ENCODE data around the gene TARS2.

Gene TARS2

GRCh38 chr1:150511551-150511950 lies 24.3 kb downstream of the TARS2 start:
- DNase-seq, result no peak

GRCh38 chr1:150511985-150512660 lies 24.9 kb downstream of the TARS2 start:
- DNase-seq, result no peak

GRCh38 chr1:150512846-150513245 lies 25.6 kb downstream of the TARS2 start:
- DNase-seq, result no peak

GRCh38 chr1:150513351-150513791 lies 26.2 kb downstream of the TARS2 start:
- no peak for DNase-seq

GRCh38 chr1:150514260-150514659 lies 27.0 kb downstream of the TARS2 start:
- no peak for DNase-seq

- no peak for DNase-seq
These were observed 27.7 kb downstream of the TARS2 start for GRCh38 chr1:150514913-150515327.

- DNase-seq, result peak; percentile 96
These were observed 28.3 kb downstream of the TARS2 start, which contains the start of gene FALEC for GRCh38 chr1:150515328-150516049. TSS of gene FALEC (plus strand) at chr1:150515752.

- peak; percentile 61 for DNase-seq
These were observed 28.9 kb downstream of the TARS2 start for GRCh38 chr1:150516050-150516591.

GRCh38 chr1:150516616-150517015 lies 29.4 kb downstream of the TARS2 start:
- no peak for DNase-seq

GRCh38 chr1:150521196-150521968 lies 34.2 kb downstream of the TARS2 start:
- no peak for DNase-seq

GRCh38 chr1:150525348-150525747 lies 38.1 kb downstream of the TARS2 start:
- no peak for DNase-seq

- no peak for DNase-seq
These were observed 41.0 kb downstream of the TARS2 start for GRCh38 chr1:150528196-150528595.

GRCh38 chr1:150529017-150529416 lies 41.8 kb downstream of the TARS2 start:
- DNase-seq, result no peak

GRCh38 chr1:150530491-150531159 lies 43.4 kb downstream of the TARS2 start:
- no peak for DNase-seq

- DNase-seq, result no peak
These were observed 45.6 kb downstream of the TARS2 start for GRCh38 chr1:150532860-150533259.

- no peak for DNase-seq
These were observed 46.8 kb downstream of the TARS2 start for GRCh38 chr1:150534002-150534401.

GRCh38 chr1:150535511-150536287 lies 48.5 kb downstream of the TARS2 start:
- no peak for DNase-seq

GRCh38 chr1:150536836-150537731 lies 49.9 kb downstream of the TARS2 start:
- no peak for DNase-seq

GRCh38 chr1:150537732-150538684 lies 50.8 kb downstream of the TARS2 start:
- no peak for DNase-seq
